Erythroblast (primary cell): ENCODE results near the gene MTHFD1L.

ENCODE experiments used
- DNase-seq, 2 experiments: peaks; one replicate each; lab custom pipeline; 2025; lab: John Stamatoyannopoulos, UW
- GATA1 ChIP-seq: IDR thresholded peaks from 2 replicates; pipeline ENCODE4 v1.6.1; 2011; ENCODE audit warnings: low read depth, mild to moderate bottlenecking, control low read depth, low read length, moderate library complexity
- POLR2A ChIP-seq: IDR thresholded peaks from 2 replicates; pipeline ENCODE4 v1.6.1; 2011; ENCODE audit warnings: mild to moderate bottlenecking, low read length

MTHFD1L gene

GRCh38 chr6:151136141-151136755, 270.7 kb downstream of the MTHFD1L start:
- DNase-seq, result no peak
- no peak for TF ChIP-seq POLR2A
- no peak for TF ChIP-seq GATA1

GRCh38 chr6:151137542-151137941, 272.0 kb downstream of the MTHFD1L start:
- TF ChIP-seq GATA1 (no peak), POLR2A (no peak)

GRCh38 chr6:151139524-151139923, 274.0 kb downstream of the MTHFD1L start:
- no peak for TF ChIP-seq GATA1
- TF ChIP-seq POLR2A, result no peak

More at GRCh38 chr6:151137542-151137941, 272.0 kb downstream of the MTHFD1L start:
- no peak for DNase-seq

GRCh38 chr6:151140767-151141166, 275.3 kb downstream of the MTHFD1L start:
- DNase-seq, result no peak

More at GRCh38 chr6:151139524-151139923, 274.0 kb downstream of the MTHFD1L start:
- DNase-seq, result no peak

GRCh38 chr6:151141685-151142084, 276.2 kb downstream of the MTHFD1L start:
- TF ChIP-seq GATA1 (no peak), POLR2A (no peak)
- DNase-seq, result no peak

More at GRCh38 chr6:151140767-151141166, 275.3 kb downstream of the MTHFD1L start:
- no peak for TF ChIP-seq POLR2A
- TF ChIP-seq GATA1, result no peak

- TF ChIP-seq GATA1 (no peak), POLR2A (no peak)
- DNase-seq, result no peak
These were observed 277.2 kb downstream of the MTHFD1L start for GRCh38 chr6:151142676-151143075.

- TF ChIP-seq GATA1 (no peak), POLR2A (no peak)
- DNase-seq, result no peak
These were observed 277.8 kb downstream of the MTHFD1L start for GRCh38 chr6:151143337-151143736.

GRCh38 chr6:151143806-151144205, 278.3 kb downstream of the MTHFD1L start:
- no peak for DNase-seq
- no peak for TF ChIP-seq GATA1
- no peak for TF ChIP-seq POLR2A

GRCh38 chr6:151147118-151147832, 281.8 kb downstream of the MTHFD1L start:
- TF ChIP-seq GATA1 (no peak), POLR2A (no peak)
- DNase-seq, result no peak

- TF ChIP-seq GATA1 (no peak), POLR2A (no peak)
These were observed 282.6 kb downstream of the MTHFD1L start for GRCh38 chr6:151148111-151148510.

GRCh38 chr6:151149793-151150192, 284.3 kb downstream of the MTHFD1L start:
- TF ChIP-seq POLR2A (no peak), GATA1 (no peak)

More at GRCh38 chr6:151148111-151148510, 282.6 kb downstream of the MTHFD1L start:
- no peak for DNase-seq

More at GRCh38 chr6:151149793-151150192, 284.3 kb downstream of the MTHFD1L start:
- no peak for DNase-seq
